Measurements from ENCODE around the gene LDB2. TPM values are rescaled to one million over a fixed set of nuclear protein-coding genes. Genes with fewer than 3 reads are reported as not detected.

The LDB2 gene
- total and polyA plus RNA-seq, 2 donors = 9.2 to 10.1 TPM

DNA sequence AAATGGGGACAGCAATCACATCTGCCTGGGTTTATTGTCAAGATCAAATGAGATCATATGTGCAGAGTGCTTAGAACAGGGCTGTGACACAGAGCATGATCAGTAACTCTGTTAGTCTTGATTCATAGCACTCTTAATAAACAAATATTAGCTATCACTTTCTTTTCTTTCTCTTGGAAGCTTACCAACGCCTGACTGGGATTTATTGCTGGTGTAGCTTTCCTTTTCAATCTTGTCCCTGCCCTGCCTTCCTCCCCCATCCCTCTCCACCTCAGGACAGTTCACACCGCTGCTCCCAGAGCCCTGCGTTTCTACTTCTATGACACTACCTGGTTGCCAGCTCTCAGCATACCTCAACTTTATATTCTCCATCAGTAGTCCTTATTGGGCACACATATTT is 120.7 kb downstream of the LDB2 start:
- Histone ChIP-seq H3K4me3 (ENCODE audit: low read length in 2 of 2) (no peak overlapping the region), H3K9me3 (ENCODE audit: control insufficient read depth in 2 of 2, insufficient read depth in 1 of 2, low read length in 1 of 2) (no peaks in the 10 kb centered on the region), H3K27ac (ENCODE audit: low read depth in 1 of 2, low read length in 1 of 2) (no peak overlapping the region), H3K4me1 (ENCODE audit: control insufficient read depth in 2 of 2, insufficient read depth in 2 of 2, low read length in 2 of 2) (no peaks in the 10 kb centered on the region), H3K27me3 (ENCODE audit: control insufficient read depth in 2 of 2, insufficient read depth in 1 of 2, low read length in 1 of 2) (no peaks in the 10 kb centered on the region), H3K36me3 (ENCODE audit: control insufficient read depth in 2 of 2, insufficient read depth in 2 of 2, low read length in 1 of 2) (no peaks in the 10 kb centered on the region)
- DNase-seq (ENCODE audit: low read depth in 6 of 9, low spot score in 9 of 9) = no peak
- WGBS = 88% methylated on average over 3 of the region's 3 CpGs

DNA sequence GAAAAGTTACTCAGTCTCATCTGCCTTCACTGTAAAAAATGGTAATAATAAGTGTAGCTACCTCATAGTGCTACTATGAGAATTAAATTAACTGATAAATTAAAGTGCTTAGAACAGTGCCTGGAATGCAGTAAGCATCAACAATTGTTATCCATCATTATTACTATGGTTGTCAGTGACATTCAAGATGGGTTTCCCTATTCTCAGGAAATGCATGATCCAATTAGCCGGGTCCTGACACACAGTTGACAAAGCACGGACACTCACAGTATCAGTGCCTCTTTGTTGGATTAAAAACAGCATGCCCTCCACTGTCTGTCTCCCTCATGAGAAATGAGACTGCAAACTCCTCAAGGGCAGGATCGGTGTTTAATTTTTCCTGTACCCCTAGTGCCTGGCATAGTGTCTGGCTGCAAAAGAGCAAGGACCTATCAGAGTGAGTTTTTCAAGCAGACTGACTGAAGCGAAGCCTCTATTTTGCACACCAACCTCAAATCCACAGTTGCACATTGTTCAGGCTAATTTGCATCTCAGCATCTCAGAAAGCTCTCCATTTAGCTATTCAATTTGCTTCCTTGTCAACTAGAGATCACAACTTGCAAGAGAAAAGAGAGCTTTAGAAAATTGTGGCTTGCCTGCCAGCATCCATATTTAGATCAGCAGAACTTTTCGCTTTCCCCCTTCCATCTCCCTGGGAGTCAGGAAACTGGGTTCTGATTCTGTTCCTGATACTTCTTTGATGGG is 122.9 kb downstream of the LDB2 start:
- Histone ChIP-seq H3K9me3 (ENCODE audit: control insufficient read depth in 2 of 2, insufficient read depth in 1 of 2, low read length in 1 of 2) (no peaks in the 10 kb centered on the region), H3K4me1 (ENCODE audit: control insufficient read depth in 2 of 2, insufficient read depth in 2 of 2, low read length in 2 of 2) (no peaks in the 10 kb centered on the region), H3K4me3 (ENCODE audit: low read length in 2 of 2) (no peak overlapping the region), H3K27me3 (ENCODE audit: control insufficient read depth in 2 of 2, insufficient read depth in 1 of 2, low read length in 1 of 2) (no peaks in the 10 kb centered on the region), H3K36me3 (ENCODE audit: control insufficient read depth in 2 of 2, insufficient read depth in 2 of 2, low read length in 1 of 2) (no peaks in the 10 kb centered on the region), H3K27ac (ENCODE audit: low read depth in 1 of 2, low read length in 1 of 2) (no peak overlapping the region)
- no peak for DNase-seq (ENCODE audit: low read depth in 6 of 9, low spot score in 9 of 9)
- 96% methylated on average over 5 of the region's 5 CpGs for WGBS

DNA sequence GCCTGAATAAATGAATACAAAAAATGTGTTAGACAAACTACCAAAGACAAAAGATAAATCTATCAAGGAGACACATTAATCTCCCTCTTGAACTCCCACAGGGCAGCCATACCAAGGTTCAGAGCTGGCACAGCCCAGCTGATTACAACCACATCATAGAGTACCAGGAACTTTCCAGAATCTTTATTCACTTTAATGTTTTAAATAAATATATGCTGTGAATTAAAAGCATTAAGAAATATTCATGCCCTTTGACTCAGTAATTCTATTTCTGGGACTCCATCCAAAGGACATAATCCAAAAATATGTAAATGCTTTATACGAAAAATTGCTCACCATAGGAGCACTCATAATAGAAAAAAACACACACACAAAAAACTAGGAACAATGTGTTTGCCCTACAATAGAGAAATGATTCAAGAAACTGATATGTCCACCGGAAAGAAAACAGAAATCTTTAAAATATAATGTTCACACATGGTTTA is 126.0 kb downstream of the LDB2 start:
- Histone ChIP-seq H3K4me3 (ENCODE audit: low read length in 2 of 2) (no peak overlapping the region), H3K27me3 (ENCODE audit: control insufficient read depth in 2 of 2, insufficient read depth in 1 of 2, low read length in 1 of 2) (no peaks in the 10 kb centered on the region), H3K4me1 (ENCODE audit: control insufficient read depth in 2 of 2, insufficient read depth in 2 of 2, low read length in 2 of 2) (no peaks in the 10 kb centered on the region), H3K27ac (ENCODE audit: low read depth in 1 of 2, low read length in 1 of 2) (no peak overlapping the region), H3K36me3 (ENCODE audit: control insufficient read depth in 2 of 2, insufficient read depth in 2 of 2, low read length in 1 of 2) (no peaks in the 10 kb centered on the region), H3K9me3 (ENCODE audit: control insufficient read depth in 2 of 2, insufficient read depth in 1 of 2, low read length in 1 of 2) (no peaks in the 10 kb centered on the region)
- no peak for DNase-seq (ENCODE audit: low read depth in 6 of 9, low spot score in 9 of 9)
- WGBS = 93% methylated on average over 2 of the region's 2 CpGs

DNA sequence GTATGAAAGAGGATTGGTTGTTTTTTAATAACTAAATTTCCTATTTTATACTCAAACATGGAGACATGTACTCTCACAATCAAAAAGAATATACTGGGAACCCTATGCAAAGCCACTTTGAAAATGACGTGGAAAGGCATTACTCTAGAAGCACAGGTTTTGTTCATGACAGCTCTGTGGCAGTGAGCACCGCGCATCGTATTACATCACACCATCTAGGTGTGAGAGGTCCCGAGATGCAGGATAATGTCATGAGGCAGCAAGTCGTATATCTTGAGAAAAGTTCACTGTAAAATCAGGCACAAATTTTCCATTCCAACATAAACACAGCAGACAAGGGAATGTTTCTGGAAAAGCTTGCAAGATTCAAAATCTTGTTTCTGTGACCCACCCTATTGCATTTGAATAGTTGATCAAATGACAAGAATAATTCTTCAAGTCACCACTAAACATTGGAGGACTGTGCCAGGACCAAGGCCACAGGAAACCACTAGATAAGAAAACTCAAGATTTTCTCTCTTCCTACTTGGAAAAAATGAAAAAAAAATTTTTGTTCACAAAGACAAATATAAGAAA is 127.6 kb downstream of the LDB2 start:
- WGBS = 95% methylated on average over 6 of the region's 6 CpGs
- Histone ChIP-seq H3K36me3 (ENCODE audit: control insufficient read depth in 2 of 2, insufficient read depth in 2 of 2, low read length in 1 of 2) (no peaks in the 10 kb centered on the region), H3K27ac (ENCODE audit: low read depth in 1 of 2, low read length in 1 of 2) (no peak overlapping the region), H3K4me1 (ENCODE audit: control insufficient read depth in 2 of 2, insufficient read depth in 2 of 2, low read length in 2 of 2) (no peaks in the 10 kb centered on the region), H3K9me3 (ENCODE audit: control insufficient read depth in 2 of 2, insufficient read depth in 1 of 2, low read length in 1 of 2) (no peaks in the 10 kb centered on the region), H3K27me3 (ENCODE audit: control insufficient read depth in 2 of 2, insufficient read depth in 1 of 2, low read length in 1 of 2) (no peaks in the 10 kb centered on the region), H3K4me3 (ENCODE audit: low read length in 2 of 2) (no peak overlapping the region)
- no peak for DNase-seq (ENCODE audit: low read depth in 6 of 9, low spot score in 9 of 9)

DNA sequence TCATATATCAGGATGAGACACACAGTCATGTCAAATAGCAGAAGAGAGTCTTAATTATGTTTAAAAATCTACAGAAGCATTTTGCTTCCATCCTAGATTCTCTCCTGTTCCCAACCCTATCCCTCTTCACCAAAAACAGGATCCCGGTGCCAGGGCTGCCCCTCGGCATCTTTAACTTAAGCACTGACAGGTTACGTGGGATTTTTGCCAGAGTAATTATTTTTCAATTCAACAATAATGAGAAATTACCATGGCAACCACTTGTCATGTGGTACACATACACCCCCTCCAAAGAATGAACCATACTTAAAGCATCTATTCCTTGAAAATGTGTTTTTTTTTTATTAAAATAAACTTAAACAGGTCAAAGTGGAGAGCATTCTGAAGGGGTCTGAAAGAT is 130.6 kb downstream of the LDB2 start:
- 95% methylated on average over 3 of the region's 3 CpGs for WGBS
- H3K27me3 ChIP-seq (ENCODE audit: control insufficient read depth in 2 of 2, insufficient read depth in 1 of 2, low read length in 1 of 2) = no peaks in the 10 kb centered on the region
- H3K4me3 ChIP-seq (ENCODE audit: low read length in 2 of 2) = no peak overlapping the region
- no peaks in the 10 kb centered on the region for H3K36me3 ChIP-seq (ENCODE audit: control insufficient read depth in 2 of 2, insufficient read depth in 2 of 2, low read length in 1 of 2)
- no peaks in the 10 kb centered on the region for H3K4me1 ChIP-seq (ENCODE audit: control insufficient read depth in 2 of 2, insufficient read depth in 2 of 2, low read length in 2 of 2)
- DNase-seq (ENCODE audit: low read depth in 6 of 9, low spot score in 9 of 9) = no peak
- no peaks in the 10 kb centered on the region for H3K9me3 ChIP-seq (ENCODE audit: control insufficient read depth in 2 of 2, insufficient read depth in 1 of 2, low read length in 1 of 2)
- no peak overlapping the region for H3K27ac ChIP-seq (ENCODE audit: low read depth in 1 of 2, low read length in 1 of 2)

DNA sequence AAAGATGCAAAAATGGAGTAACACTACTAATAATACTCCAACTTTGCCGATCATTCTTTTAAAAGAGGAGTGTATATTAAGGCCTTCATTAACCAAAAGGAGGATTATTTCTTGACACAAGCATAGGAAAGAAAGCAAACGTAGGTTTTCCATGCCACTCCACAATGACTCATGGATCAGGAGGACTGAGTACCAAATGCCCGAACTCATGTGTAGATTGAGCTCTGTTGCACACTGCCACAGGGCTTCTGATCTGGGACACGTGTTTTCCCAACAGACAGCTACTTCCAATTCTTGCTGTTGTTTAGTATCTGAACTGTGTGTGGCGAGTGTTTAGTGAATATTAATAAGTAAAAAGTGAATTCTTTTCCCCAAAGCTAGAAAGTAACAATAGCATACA is 131.2 kb downstream of the LDB2 start:
- H3K36me3 ChIP-seq (ENCODE audit: control insufficient read depth in 2 of 2, insufficient read depth in 2 of 2, low read length in 1 of 2) = no peaks in the 10 kb centered on the region
- no peaks in the 10 kb centered on the region for H3K4me1 ChIP-seq (ENCODE audit: control insufficient read depth in 2 of 2, insufficient read depth in 2 of 2, low read length in 2 of 2)
- no peaks in the 10 kb centered on the region for H3K9me3 ChIP-seq (ENCODE audit: control insufficient read depth in 2 of 2, insufficient read depth in 1 of 2, low read length in 1 of 2)
- no peak overlapping the region for H3K4me3 ChIP-seq (ENCODE audit: low read length in 2 of 2)
- DNase-seq (ENCODE audit: low read depth in 6 of 9, low spot score in 9 of 9) = no peak
- no peak overlapping the region for H3K27ac ChIP-seq (ENCODE audit: low read depth in 1 of 2, low read length in 1 of 2)
- 96% methylated on average over 5 of the region's 5 CpGs for whole genome bisulfite sequencing
- no peaks in the 10 kb centered on the region for H3K27me3 ChIP-seq (ENCODE audit: control insufficient read depth in 2 of 2, insufficient read depth in 1 of 2, low read length in 1 of 2)

DNA sequence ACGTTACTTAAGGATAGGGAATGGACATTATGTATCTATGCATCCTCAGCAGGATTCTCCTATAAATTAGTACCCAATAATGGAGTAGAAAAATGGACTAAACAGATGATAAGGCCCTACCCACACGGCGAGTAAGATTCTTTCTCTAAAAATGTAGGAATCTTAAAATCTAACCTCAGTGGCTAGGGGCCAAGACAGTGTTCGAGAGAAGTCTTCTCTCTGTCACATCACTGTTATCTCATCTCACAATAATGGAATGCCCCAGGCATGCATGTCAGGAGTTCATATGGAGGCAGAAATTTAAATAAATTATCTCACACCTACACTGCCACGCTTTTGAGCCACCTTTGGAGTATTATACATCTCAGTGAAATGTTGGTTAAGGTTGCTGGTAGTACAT is 132.9 kb downstream of the LDB2 start:
- no peak for DNase-seq (ENCODE audit: low read depth in 6 of 9, low spot score in 9 of 9)
- Histone ChIP-seq H3K36me3 (ENCODE audit: control insufficient read depth in 2 of 2, insufficient read depth in 2 of 2, low read length in 1 of 2) (no peaks in the 10 kb centered on the region), H3K9me3 (ENCODE audit: control insufficient read depth in 2 of 2, insufficient read depth in 1 of 2, low read length in 1 of 2) (no peaks in the 10 kb centered on the region), H3K4me1 (ENCODE audit: control insufficient read depth in 2 of 2, insufficient read depth in 2 of 2, low read length in 2 of 2) (no peaks in the 10 kb centered on the region), H3K27me3 (ENCODE audit: control insufficient read depth in 2 of 2, insufficient read depth in 1 of 2, low read length in 1 of 2) (no peaks in the 10 kb centered on the region), H3K27ac (ENCODE audit: low read depth in 1 of 2, low read length in 1 of 2) (no peak overlapping the region), H3K4me3 (ENCODE audit: low read length in 2 of 2) (no peak overlapping the region)
- WGBS = 95% methylated on average over 5 of the region's 5 CpGs

DNA sequence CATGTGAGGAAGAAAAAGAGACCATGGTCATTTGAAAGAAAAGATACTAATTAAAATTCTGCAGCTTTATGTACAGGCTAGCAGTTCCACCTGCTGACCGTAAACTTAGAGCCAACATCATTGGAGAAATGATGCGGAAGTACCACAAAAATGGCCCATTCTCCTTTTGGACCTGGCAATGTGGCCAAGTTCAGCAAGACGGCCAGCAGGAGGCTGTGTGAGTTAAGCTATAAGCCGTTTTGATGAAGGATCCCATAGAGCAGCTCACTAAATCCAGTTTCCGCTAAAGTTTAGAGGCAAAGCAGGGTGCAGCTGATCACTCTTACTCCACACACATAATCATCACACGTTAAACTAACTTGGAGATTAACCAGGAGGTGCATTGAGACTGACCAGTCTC is 133.8 kb downstream of the LDB2 start:
- no peaks in the 10 kb centered on the region for H3K36me3 ChIP-seq (ENCODE audit: control insufficient read depth in 2 of 2, insufficient read depth in 2 of 2, low read length in 1 of 2)
- no peak overlapping the region for H3K27ac ChIP-seq (ENCODE audit: low read depth in 1 of 2, low read length in 1 of 2)
- DNase-seq (ENCODE audit: low read depth in 6 of 9, low spot score in 9 of 9) = no peak
- H3K27me3 ChIP-seq (ENCODE audit: control insufficient read depth in 2 of 2, insufficient read depth in 1 of 2, low read length in 1 of 2) = no peaks in the 10 kb centered on the region
- H3K9me3 ChIP-seq (ENCODE audit: control insufficient read depth in 2 of 2, insufficient read depth in 1 of 2, low read length in 1 of 2) = no peaks in the 10 kb centered on the region
- no peak overlapping the region for H3K4me3 ChIP-seq (ENCODE audit: low read length in 2 of 2)
- H3K4me1 ChIP-seq (ENCODE audit: control insufficient read depth in 2 of 2, insufficient read depth in 2 of 2, low read length in 2 of 2) = no peaks in the 10 kb centered on the region
- 91% methylated on average over 6 of the region's 6 CpGs for WGBS

DNA sequence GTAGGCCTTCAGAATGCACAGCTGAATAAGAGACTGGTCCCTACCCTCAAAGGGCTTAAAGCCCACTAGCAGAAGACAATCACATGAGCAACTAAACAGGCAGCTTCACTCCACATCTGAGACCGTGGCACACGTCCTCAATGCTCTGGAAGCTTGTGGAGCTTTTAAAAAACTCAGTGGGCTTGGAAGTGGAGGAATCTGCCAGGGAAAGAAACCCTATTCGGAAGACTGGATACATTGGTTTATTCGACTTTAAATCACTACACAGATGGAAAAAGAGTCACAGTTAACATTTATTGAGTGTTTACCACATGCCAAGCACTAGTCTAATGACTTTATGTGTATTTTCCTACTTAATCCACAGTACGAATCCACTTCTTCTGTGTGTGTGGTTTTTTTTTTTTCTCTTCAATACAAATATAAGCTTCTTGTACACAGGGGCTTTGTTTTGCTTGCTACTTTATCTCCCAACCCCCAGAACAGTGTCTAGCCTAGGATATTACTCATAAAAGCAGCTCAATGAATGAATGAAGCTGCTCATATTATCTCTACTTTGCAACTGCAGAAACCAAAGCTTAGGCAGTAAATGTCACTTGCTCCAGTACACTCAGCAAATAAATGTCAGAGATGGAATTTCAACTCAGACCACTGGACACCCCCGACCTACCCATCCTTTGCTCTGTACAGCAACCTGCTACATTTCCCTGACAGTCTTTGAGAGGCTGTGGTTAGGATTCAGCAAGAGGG is 137.7 kb downstream of the LDB2 start:
- no peaks in the 10 kb centered on the region for H3K36me3 ChIP-seq (ENCODE audit: control insufficient read depth in 2 of 2, insufficient read depth in 2 of 2, low read length in 1 of 2)
- DNase-seq (ENCODE audit: low read depth in 6 of 9, low spot score in 9 of 9) = no peak
- H3K9me3 ChIP-seq (ENCODE audit: control insufficient read depth in 2 of 2, insufficient read depth in 1 of 2, low read length in 1 of 2) = no peaks in the 10 kb centered on the region
- H3K4me3 ChIP-seq (ENCODE audit: low read length in 2 of 2) = no peak overlapping the region
- 91% methylated on average over 6 of the region's 6 CpGs for WGBS
- no peak overlapping the region for H3K27ac ChIP-seq (ENCODE audit: low read depth in 1 of 2, low read length in 1 of 2)
- no peaks in the 10 kb centered on the region for H3K27me3 ChIP-seq (ENCODE audit: control insufficient read depth in 2 of 2, insufficient read depth in 1 of 2, low read length in 1 of 2)
- H3K4me1 ChIP-seq (ENCODE audit: control insufficient read depth in 2 of 2, insufficient read depth in 2 of 2, low read length in 2 of 2) = no peaks in the 10 kb centered on the region
